ENCODE results near the gene PPHLN1. TPM values are rescaled to one million over a fixed set of nuclear protein-coding genes. Genes with fewer than 3 reads are reported as not detected.
A peak's percentile ranks its signal among the peaks of the same experiment; 100 is the strongest.

PPHLN1 gene
- total and polyA plus RNA-seq, 7 donors: 25.7 to 52.9 (median 28.9) TPM

- Histone ChIP-seq H3K4me3 (no peak overlapping the region), H3K27ac (no peak overlapping the region), H3K36me3 (ENCODE audit: insufficient read depth in 1 of 2, low read depth in 1 of 2) (peaks cover 0 to 23% of the 10 kb centered on the region in 2 donors), H3K9me3 (no peaks in the 10 kb centered on the region), H3K4me1 (no peaks in the 10 kb centered on the region), H3K27me3 (ENCODE audit: insufficient read depth in 3 of 3, low read length in 2 of 3) (no peaks in the 10 kb centered on the region)
- no peak for DNase-seq
- 86 to 89% (median 88%) methylated on average over 2 of the region's 2 CpGs for WGBS, 3 donors
- peak; percentile 46 to 78 (median 60) for ATAC-seq
- intact Hi-C loops (cut with DNase I): loop anchor here in 1 of 2 donors (10.0 kb wide), 1 partner anchor 247 kb away; no protein-coding TSS in a partner anchor
- peak; percentile 65 for TF ChIP-seq CTCF (IDR thresholded peaks at IDR 0.05)
Observed at GRCh38 chr12:42372154-42372791, 46.3 kb downstream of the PPHLN1 start.

DNA sequence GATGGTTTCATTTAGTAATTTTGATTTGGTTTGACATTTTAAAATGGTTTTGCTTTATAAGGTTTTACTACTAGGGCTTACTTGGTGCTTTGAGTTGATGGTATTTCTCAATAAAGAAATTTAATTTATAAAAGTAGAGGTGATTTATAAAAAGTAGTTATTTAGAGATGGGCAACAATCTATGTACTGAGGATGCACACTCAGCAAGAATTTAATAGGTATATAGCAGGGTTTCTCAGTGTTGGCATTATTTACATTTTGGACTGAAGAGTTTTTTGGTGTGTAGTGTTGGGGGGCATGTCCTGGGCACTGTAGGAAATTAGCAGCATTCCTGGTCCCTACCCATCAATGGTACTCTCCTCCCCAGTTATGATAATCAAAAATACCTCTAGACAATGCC lies 47.7 kb downstream of the PPHLN1 start:
- no peaks in the 10 kb centered on the region for H3K27me3 ChIP-seq (ENCODE audit: insufficient read depth in 3 of 3, low read length in 2 of 3)
- intact Hi-C loops (cut with DNase I): loop anchor here in 1 of 2 donors (10.0 kb wide), 1 partner anchor 249 kb away; no protein-coding TSS in a partner anchor

GRCh38 chr12:42380733-42381132 lies 54.8 kb downstream of the PPHLN1 start:
- DNase-seq (no peak), ATAC-seq (no peak)
- Histone ChIP-seq H3K27me3 (ENCODE audit: insufficient read depth in 3 of 3, low read length in 2 of 3) (no peaks in the 10 kb centered on the region), H3K36me3 (ENCODE audit: insufficient read depth in 1 of 2, low read depth in 1 of 2) (peaks cover 0 to 12% of the 10 kb centered on the region in 2 donors), H3K4me1 (peaks cover 10% of the 10 kb centered on the region), H3K4me3 (no peak overlapping the region), H3K27ac (no peak overlapping the region), H3K9me3 (no peaks in the 10 kb centered on the region)
- WGBS, 3 donors: 35 to 51% (median 46%) methylated on average over 1 of the region's 1 CpG
- TF ChIP-seq CTCF (IDR thresholded peaks at IDR 0.05): no peak
- intact Hi-C loops (cut with DNase I): no loop called here

More for the DNA sequence above, 47.7 kb downstream of the PPHLN1 start:
- Histone ChIP-seq H3K9me3 (no peaks in the 10 kb centered on the region), H3K27ac (no peak overlapping the region), H3K36me3 (ENCODE audit: insufficient read depth in 1 of 2, low read depth in 1 of 2) (peaks cover 0 to 23% of the 10 kb centered on the region in 2 donors), H3K4me3 (no peak overlapping the region), H3K4me1 (peaks cover 3% of the 10 kb centered on the region)
- no peak for DNase-seq
- no peak for ATAC-seq
- TF ChIP-seq CTCF (IDR thresholded peaks at IDR 0.05): no peak

- DNase-seq (no peak), ATAC-seq (no peak)
- Histone ChIP-seq H3K4me1 (peaks cover 10% of the 10 kb centered on the region), H3K27ac (no peak overlapping the region), H3K27me3 (ENCODE audit: insufficient read depth in 3 of 3, low read length in 2 of 3) (no peaks in the 10 kb centered on the region), H3K4me3 (no peak overlapping the region), H3K36me3 (ENCODE audit: insufficient read depth in 1 of 2, low read depth in 1 of 2) (peaks cover 0 to 3% of the 10 kb centered on the region in 2 donors), H3K9me3 (no peaks in the 10 kb centered on the region)
- no peak for TF ChIP-seq CTCF (IDR thresholded peaks at IDR 0.05)
- intact Hi-C loops (cut with DNase I): no loop called here
- WGBS, 3 donors: 92 to 98% (median 93%) methylated on average over 2 of the region's 2 CpGs
Observed at GRCh38 chr12:42382013-42382696, 56.2 kb downstream of the PPHLN1 start.
